ENCODE results near the gene IRF7.

Gene IRF7

DNA sequence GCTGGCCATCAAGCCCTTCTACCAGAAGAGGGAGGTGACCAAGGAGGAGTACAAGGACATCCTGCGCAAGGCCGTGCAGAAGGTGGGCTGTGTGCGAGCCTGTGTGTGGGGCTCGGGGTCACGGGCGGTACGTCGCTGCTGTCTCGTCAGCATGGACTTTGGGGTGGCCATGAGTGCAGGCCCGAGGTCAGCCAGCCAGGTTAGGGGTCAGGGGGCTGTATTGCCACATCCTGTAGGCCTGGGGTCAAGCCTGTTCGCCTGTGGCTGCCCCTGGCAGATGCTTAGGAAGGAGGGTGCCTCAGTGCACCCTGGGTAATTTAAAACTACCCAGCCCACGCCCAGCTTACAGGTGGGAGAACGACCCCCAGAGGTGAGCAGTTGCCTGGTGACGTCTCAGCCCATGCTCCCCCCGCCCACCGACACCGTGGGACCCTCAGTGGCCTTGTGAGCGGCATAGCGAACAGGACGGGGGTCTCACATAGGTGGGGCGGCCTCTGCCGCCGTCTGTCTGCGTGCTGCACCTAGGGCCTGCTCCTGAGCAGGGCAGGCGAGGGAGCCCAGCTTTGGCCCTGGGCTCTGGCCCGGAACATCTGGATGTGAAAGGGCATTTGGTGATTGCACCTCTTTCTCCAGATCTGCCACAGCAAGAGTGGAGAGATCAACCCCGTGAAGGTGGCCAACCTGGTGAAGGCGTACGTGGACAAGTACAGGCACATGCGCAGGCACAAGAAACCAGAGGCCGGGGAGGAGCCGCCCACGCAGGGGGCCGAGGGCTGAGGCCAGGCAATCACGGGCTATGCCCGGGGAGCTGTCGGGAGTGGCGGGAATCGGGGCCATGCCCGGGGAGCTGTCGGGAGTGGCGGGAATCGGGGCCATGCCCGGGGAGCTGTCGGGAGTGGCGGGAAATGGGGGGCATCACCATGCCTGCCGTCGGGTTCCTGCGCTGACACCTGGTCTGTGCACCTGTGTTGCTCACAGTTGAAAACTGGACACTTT, 4.5 kb downstream of the IRF7 start:
- WGBS, result 96% methylated on average over 46 of the region's 49 CpGs
- Histone ChIP-seq H3K9ac (ENCODE audit: low read depth, low read length) (no peak overlapping the region), H3K36me3 (ENCODE audit: insufficient read depth, low read length) (peaks cover 71% of the 10 kb centered on the region)

DNA sequence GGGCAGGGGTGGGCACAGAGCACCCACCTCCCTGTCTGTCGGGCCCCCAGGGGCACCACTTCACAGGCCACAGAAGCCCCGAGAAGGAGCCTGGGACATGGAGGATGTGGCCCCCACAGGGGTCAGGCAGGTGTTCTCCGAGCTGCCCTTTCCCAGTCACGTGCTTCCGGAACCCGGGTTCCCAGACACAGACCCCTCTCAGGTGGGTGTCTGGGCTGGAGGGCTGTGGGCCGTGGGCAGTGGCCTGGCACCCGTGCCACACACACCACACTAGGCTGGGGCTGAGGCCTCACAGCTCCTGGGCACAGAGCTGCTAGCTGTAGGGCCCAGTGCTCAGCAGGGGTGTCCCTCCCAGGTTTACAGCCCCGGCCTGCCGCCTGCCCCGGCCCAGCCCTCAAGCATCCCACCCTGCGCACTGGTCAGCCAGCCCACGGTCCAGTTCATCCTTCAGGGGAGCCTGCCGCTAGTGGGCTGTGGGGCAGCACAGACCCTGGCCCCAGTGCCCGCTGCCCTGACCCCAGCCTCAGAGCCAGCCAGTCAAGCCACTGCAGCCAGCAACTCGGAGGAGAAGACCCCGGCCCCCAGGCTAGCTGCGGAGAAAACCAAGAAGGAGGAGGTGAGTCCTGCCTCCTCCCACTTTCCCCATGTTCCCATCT, 5.5 kb downstream of the IRF7 start:
- 97% methylated on average over 17 of the region's 18 CpGs for WGBS
- Histone ChIP-seq H3K27ac (ENCODE audit: low read depth, low read length) (no peak overlapping the region), H3K36me3 (ENCODE audit: insufficient read depth, low read length) (peaks cover 81% of the 10 kb centered on the region), H3K9ac (ENCODE audit: low read depth, low read length) (no peak overlapping the region), H3K9me3 (ENCODE audit: insufficient read depth, low read depth, low read length) (no peaks in the 10 kb centered on the region), H3K4me1 (ENCODE audit: insufficient read depth, low read length) (no peaks in the 10 kb centered on the region), H3K27me3 (ENCODE audit: insufficient read depth, low read length) (no peaks in the 10 kb centered on the region), H3K4me3 (ENCODE audit: low read length) (no peak overlapping the region)

More for the DNA sequence above, 4.5 kb downstream of the IRF7 start:
- Histone ChIP-seq H3K9me3 (ENCODE audit: insufficient read depth, low read depth, low read length) (no peaks in the 10 kb centered on the region), H3K4me1 (ENCODE audit: insufficient read depth, low read length) (peaks cover 2% of the 10 kb centered on the region; the same call in 1 of the 2 replicates), H3K27me3 (ENCODE audit: insufficient read depth, low read length) (no peaks in the 10 kb centered on the region), H3K4me3 (ENCODE audit: low read length) (no peak overlapping the region), H3K27ac (ENCODE audit: low read depth, low read length) (no peak overlapping the region)

DNA sequence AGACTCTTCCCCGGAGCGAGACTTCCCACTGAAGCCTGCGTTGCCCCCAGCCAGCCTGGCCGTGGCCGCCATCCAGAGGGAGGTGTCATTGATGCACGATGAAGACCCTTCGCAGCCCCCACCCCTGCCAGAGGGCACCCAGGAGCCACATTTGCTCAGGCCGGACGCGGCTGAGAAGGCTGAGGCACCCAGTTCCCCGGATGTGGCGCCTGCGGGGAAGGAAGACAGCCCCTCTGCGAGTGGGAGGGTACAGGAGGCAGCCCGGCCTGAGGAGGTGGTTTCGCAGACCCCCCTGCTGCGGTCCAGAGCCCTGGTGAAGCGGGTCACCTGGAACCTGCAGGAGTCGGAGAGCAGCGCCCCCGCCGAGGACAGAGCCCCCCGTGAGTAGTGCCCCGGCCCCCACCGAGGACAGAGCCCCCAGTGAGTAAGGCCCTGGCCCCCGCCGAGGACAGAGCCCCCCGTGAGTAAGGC, 6.4 kb downstream of the IRF7 start:
- peaks cover 87% of the 10 kb centered on the region for H3K36me3 ChIP-seq (ENCODE audit: insufficient read depth, low read length)

DNA sequence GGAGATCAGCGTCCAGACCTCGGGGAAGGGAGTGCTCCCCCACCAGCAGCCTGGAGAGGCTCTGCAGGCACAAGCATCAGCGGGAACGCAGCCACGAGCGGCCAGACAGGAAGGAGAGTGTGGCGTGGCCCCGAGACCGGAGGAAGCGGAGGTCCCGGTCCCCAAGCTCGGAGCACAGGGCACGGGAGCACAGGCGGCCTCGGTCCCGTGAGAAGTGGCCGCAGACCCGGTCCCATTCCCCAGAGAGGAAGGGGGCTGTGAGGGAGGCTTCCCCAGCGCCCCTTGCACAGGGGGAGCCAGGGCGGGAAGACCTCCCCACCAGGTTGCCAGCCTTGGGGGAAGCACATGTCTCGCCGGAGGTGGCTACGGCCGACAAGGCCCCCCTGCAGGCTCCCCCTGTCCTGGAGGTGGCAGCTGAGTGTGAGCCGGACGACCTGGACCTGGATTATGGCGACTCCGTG, 6.9 kb downstream of the IRF7 start:
- Histone ChIP-seq H3K36me3 (ENCODE audit: insufficient read depth, low read length) (peaks cover 92% of the 10 kb centered on the region), H3K9me3 (ENCODE audit: insufficient read depth, low read depth, low read length) (no peaks in the 10 kb centered on the region), H3K9ac (ENCODE audit: low read depth, low read length) (no peak overlapping the region), H3K4me1 (ENCODE audit: insufficient read depth, low read length) (no peaks in the 10 kb centered on the region), H3K27ac (ENCODE audit: low read depth, low read length) (no peak overlapping the region), H3K27me3 (ENCODE audit: insufficient read depth, low read length) (no peaks in the 10 kb centered on the region), H3K4me3 (ENCODE audit: low read length) (no peak overlapping the region)
- WGBS, result 96% methylated on average over 28 of the region's 28 CpGs

More for the DNA sequence above, 6.4 kb downstream of the IRF7 start:
- Histone ChIP-seq H3K4me1 (ENCODE audit: insufficient read depth, low read length) (no peaks in the 10 kb centered on the region), H3K9me3 (ENCODE audit: insufficient read depth, low read depth, low read length) (no peaks in the 10 kb centered on the region), H3K27ac (ENCODE audit: low read depth, low read length) (no peak overlapping the region), H3K27me3 (ENCODE audit: insufficient read depth, low read length) (no peaks in the 10 kb centered on the region), H3K9ac (ENCODE audit: low read depth, low read length) (no peak overlapping the region), H3K4me3 (ENCODE audit: low read length) (no peak overlapping the region)
- WGBS, result 97% methylated on average over 28 of the region's 28 CpGs

DNA sequence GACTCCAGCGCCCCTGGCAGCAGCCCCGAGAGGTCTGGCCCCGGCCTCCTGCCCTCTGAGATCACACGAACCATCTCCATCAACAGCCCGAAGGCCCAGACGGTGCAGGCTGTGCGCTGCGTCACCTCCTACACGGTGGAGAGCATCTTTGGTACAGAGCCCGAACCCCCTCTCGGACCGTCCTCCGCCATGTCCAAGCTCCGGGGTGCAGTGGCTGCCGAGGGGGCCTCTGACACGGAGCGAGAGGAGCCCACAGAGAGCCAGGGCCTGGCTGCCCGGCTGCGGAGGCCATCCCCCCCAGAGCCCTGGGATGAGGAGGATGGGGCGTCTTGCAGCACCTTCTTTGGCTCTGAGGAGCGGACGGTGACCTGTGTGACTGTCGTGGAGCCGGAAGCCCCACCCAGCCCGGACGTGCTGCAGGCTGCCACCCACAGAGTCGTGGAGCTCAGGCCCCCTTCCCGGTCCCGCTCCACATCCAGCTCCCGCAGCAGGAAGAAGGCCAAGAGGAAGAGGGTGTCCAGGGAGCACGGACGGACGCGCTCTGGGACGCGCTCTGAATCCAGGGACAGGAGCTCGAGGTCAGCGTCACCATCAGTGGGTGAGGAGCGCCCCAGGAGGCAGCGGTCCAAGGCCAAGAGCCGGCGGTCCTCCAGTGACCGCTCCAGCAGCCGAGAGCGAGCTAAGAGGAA, 7.6 kb downstream of the IRF7 start:
- Histone ChIP-seq H3K27ac (ENCODE audit: low read depth, low read length) (no peak overlapping the region), H3K4me3 (ENCODE audit: low read length) (no peak overlapping the region), H3K36me3 (ENCODE audit: insufficient read depth, low read length) (peaks cover 97% of the 10 kb centered on the region), H3K9me3 (ENCODE audit: insufficient read depth, low read depth, low read length) (no peaks in the 10 kb centered on the region), H3K9ac (ENCODE audit: low read depth, low read length) (no peak overlapping the region), H3K27me3 (ENCODE audit: insufficient read depth, low read length) (no peaks in the 10 kb centered on the region), H3K4me1 (ENCODE audit: insufficient read depth, low read length) (no peaks in the 10 kb centered on the region)
- 96% methylated on average over 45 of the region's 45 CpGs for WGBS

DNA sequence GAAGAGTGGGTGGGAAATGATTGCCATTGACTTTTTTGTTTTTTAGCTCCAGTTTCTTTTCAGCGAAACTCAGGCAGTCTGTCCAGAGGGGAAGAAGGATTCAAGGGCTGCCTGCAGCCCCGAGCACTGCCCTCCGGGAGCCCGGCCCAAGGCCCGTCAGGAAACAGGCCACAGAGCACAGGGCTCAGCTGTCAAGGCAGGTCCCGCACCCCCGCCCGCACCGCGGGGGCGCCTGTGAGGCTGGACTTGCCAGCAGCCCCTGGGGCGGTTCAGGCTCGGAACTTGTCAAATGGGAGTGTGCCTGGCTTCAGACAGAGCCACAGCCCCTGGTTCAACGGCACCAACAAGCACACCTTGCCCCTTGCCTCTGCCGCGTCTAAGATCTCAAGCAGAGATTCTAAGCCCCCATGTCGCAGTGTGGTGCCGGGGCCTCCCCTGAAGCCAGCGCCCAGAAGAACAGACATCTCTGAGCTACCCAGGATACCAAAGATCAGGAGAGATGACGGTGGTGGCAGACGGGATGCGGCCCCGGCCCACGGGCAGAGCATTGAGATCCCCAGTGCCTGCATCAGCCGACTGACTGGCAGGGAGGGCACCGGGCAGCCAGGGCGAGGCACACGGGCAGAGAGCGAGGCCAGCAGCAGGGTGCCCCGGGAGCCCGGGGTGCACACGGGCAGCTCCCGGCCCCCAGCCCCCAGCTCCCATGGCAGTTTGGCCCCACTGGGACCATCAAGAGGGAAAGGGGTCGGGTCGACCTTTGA, 8.6 kb downstream of the IRF7 start:
- Histone ChIP-seq H3K27ac (ENCODE audit: low read depth, low read length) (no peak overlapping the region), H3K4me1 (ENCODE audit: insufficient read depth, low read length) (no peaks in the 10 kb centered on the region), H3K27me3 (ENCODE audit: insufficient read depth, low read length) (no peaks in the 10 kb centered on the region), H3K4me3 (ENCODE audit: low read length) (no peak overlapping the region), H3K9ac (ENCODE audit: low read depth, low read length) (no peak overlapping the region), H3K36me3 (ENCODE audit: insufficient read depth, low read length) (peaks cover 96% of the 10 kb centered on the region), H3K9me3 (ENCODE audit: insufficient read depth, low read depth, low read length) (no peaks in the 10 kb centered on the region)
- 96% methylated on average over 35 of the region's 35 CpGs for WGBS

DNA sequence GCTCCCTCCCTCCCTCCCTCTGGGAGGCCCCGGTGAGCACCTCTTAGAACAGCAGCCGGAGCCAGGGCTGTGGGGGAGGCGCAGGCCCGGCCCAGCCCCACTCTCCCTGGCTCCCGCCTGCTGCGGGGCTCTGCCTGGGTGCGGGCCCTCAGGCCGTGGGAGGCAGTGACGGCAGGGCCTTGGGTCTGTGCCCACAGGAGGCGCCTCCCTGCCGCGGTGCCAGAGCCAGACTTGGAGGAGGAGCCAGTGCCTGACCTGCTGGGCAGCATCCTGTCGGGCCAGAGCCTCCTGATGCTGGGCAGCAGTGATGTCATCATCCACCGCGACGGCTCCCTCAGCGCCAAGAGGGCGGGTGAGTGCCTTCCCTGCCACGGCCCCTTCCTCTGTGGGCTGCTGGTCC, 9.5 kb downstream of the IRF7 start:
- 95% methylated on average over 19 of the region's 19 CpGs for WGBS
- no peak overlapping the region for H3K27ac ChIP-seq (ENCODE audit: low read depth, low read length)

DNA sequence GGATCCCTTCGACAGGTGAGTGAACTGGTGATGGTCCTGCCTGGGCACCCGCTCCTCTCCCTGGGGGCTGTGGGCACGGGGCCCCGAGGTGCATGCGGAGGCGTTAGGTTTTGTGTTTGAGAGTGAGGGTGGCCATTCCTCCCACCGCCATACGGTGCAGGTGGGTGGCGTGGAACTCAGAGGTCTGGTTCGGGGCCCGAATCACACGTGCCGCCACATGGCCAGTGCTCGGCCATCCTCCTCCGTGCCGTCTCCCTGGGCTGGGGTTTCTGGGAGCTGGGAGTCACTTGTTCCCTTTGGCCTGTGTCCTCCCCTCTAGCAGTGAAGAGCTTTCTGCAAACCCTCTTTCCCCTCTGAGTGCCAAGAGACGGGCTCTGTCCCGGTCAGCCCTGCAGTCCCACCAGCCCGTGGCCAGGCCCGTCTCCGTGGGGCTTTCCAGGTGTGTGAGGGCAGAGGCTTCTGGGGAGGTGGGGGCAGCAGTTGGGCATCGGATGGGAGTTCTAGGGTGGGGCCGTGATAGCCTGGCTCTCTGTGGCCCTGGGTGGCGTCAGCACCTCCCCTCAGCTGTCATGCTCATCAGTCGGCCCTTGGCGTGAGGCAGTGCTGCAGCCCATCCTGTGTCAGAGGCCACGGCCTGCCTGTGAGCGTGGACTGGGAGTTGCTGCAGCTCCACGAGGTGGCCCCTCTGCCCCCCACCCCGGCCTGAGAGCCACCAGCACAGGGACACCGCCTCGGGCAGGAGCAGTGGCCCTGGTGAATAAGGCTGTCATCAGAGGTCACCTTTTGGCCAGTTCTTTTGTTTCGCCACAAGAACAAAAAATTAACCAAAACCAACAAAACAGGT, 10.2 kb downstream of the IRF7 start:
- Histone ChIP-seq H3K36me3 (ENCODE audit: insufficient read depth, low read length) (peaks cover 93% of the 10 kb centered on the region), H3K9me3 (ENCODE audit: insufficient read depth, low read depth, low read length) (no peaks in the 10 kb centered on the region), H3K27me3 (ENCODE audit: insufficient read depth, low read length) (no peaks in the 10 kb centered on the region), H3K9ac (ENCODE audit: low read depth, low read length) (no peak overlapping the region), H3K4me1 (ENCODE audit: insufficient read depth, low read length) (no peaks in the 10 kb centered on the region), H3K4me3 (ENCODE audit: low read length) (no peak overlapping the region), H3K27ac (ENCODE audit: low read depth, low read length) (no peak overlapping the region)
- 96% methylated on average over 33 of the region's 33 CpGs for WGBS

More for the DNA sequence above, 9.5 kb downstream of the IRF7 start:
- Histone ChIP-seq H3K36me3 (ENCODE audit: insufficient read depth, low read length) (peaks cover 96% of the 10 kb centered on the region), H3K9me3 (ENCODE audit: insufficient read depth, low read depth, low read length) (no peaks in the 10 kb centered on the region), H3K27me3 (ENCODE audit: insufficient read depth, low read length) (no peaks in the 10 kb centered on the region), H3K4me3 (ENCODE audit: low read length) (no peak overlapping the region), H3K4me1 (ENCODE audit: insufficient read depth, low read length) (no peaks in the 10 kb centered on the region), H3K9ac (ENCODE audit: low read depth, low read length) (no peak overlapping the region)

DNA sequence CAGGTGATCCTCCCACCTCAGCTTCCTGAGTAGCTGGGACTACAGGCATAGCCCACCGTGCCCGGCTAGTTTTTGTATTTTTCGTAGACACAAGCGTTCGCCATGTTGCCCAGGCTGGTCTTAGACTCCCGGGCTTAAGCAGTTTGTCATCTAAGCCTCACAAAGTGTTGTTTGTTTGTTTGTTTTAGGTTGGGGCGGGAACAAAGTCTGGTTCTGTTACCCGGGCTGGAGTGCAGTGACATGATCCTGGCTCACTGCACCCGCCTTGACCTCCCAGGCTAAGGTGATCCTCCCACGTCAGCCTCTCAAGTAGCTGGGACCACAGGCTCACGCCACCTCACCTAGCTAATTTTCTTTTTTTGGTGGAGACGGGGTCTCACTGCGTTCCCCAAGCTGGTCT, 12.6 kb downstream of the IRF7 start:
- WGBS, result 95% methylated on average over 13 of the region's 13 CpGs
- Histone ChIP-seq H3K36me3 (ENCODE audit: insufficient read depth, low read length) (peaks cover 91% of the 10 kb centered on the region), H3K4me3 (ENCODE audit: low read length) (no peak overlapping the region), H3K9ac (ENCODE audit: low read depth, low read length) (no peak overlapping the region), H3K4me1 (ENCODE audit: insufficient read depth, low read length) (no peaks in the 10 kb centered on the region), H3K9me3 (ENCODE audit: insufficient read depth, low read depth, low read length) (no peaks in the 10 kb centered on the region), H3K27ac (ENCODE audit: low read depth, low read length) (no peak overlapping the region), H3K27me3 (ENCODE audit: insufficient read depth, low read length) (no peaks in the 10 kb centered on the region)

All from HUES64 (cell line).